NCI-H526 treated with DMSO at 0.1 percent for 48 hours (cell line): ENCODE measurements around the gene CSTPP1.

Experiments used
- DNase-seq: peaks from one replicate; lab custom pipeline; 2025; lab: John Stamatoyannopoulos, UW

CSTPP1 gene

GRCh38 chr11:47132981-47133380 lies 196.4 kb downstream of the CSTPP1 start:
- no peak for DNase-seq

GRCh38 chr11:47136327-47136726 lies 199.8 kb downstream of the CSTPP1 start:
- DNase-seq: no peak

- no peak for DNase-seq
These were observed 200.4 kb downstream of the CSTPP1 start for GRCh38 chr11:47136921-47137320.

- no peak for DNase-seq
These were observed 200.9 kb downstream of the CSTPP1 start for GRCh38 chr11:47137476-47137875.

- peak; percentile 16 for DNase-seq
These were observed 203.3 kb downstream of the CSTPP1 start for GRCh38 chr11:47139878-47140277.

- no peak for DNase-seq
These were observed 206.8 kb downstream of the CSTPP1 start for GRCh38 chr11:47143322-47143721.

GRCh38 chr11:47144541-47144940 lies 208.0 kb downstream of the CSTPP1 start:
- no peak for DNase-seq

- no peak for DNase-seq
These were observed 210.7 kb downstream of the CSTPP1 start for GRCh38 chr11:47147250-47147649.

GRCh38 chr11:47147681-47148080 lies 211.1 kb downstream of the CSTPP1 start:
- DNase-seq: no peak

GRCh38 chr11:47148270-47148669 lies 211.7 kb downstream of the CSTPP1 start:
- DNase-seq: no peak

- no peak for DNase-seq
These were observed 212.5 kb downstream of the CSTPP1 start for GRCh38 chr11:47148903-47149531.

- DNase-seq: no peak
These were observed 213.2 kb downstream of the CSTPP1 start for GRCh38 chr11:47149782-47150181.

GRCh38 chr11:47152126-47152952 lies 215.8 kb downstream of the CSTPP1 start:
- DNase-seq: no peak

GRCh38 chr11:47152953-47153950 lies 216.7 kb downstream of the CSTPP1 start:
- peak; percentile 75 for DNase-seq

- no peak for DNase-seq
These were observed 218.3 kb downstream of the CSTPP1 start for GRCh38 chr11:47154616-47155570.

- DNase-seq: no peak
These were observed 219.3 kb downstream of the CSTPP1 start for GRCh38 chr11:47155879-47156278.

- DNase-seq: no peak
These were observed 219.8 kb downstream of the CSTPP1 start for GRCh38 chr11:47156333-47156732.

GRCh38 chr11:47156951-47157350 lies 220.4 kb downstream of the CSTPP1 start:
- DNase-seq: no peak

- no peak for DNase-seq
These were observed 221.2 kb downstream of the CSTPP1 start for GRCh38 chr11:47157805-47158204.

- no peak for DNase-seq
These were observed 221.7 kb downstream of the CSTPP1 start for GRCh38 chr11:47158242-47158641.

GRCh38 chr11:47160753-47161133 lies 224.2 kb downstream of the CSTPP1 start:
- no peak for DNase-seq
